Transverse colon (tissue), 4 donors: ENCODE measurements around the gene ZNF624.

Source experiments
- EP300 ChIP-seq: sonication (generic); formaldehyde crosslinking; IDR thresholded peaks from one replicate; pipeline ENCODE4 v1.6.1; 2017; ENCODE audit warnings: antibody characterized with exemption, low read depth
- POLR2A ChIP-seq: fragments of 450-650 bp; IDR thresholded peaks from one replicate; pipeline ENCODE4 v1.6.1; 2016; ENCODE audit warnings: antibody characterized with exemption, mild to moderate bottlenecking, moderate library complexity
- POLR2AphosphoS5 ChIP-seq, 3 donors: sonication (generic); formaldehyde crosslinking; IDR thresholded peaks; one replicate each; pipeline ENCODE4 v1.6.1; 2016; ENCODE audit warnings: antibody characterized with exemption in 3 of 3
- TF ChIP-seq, protein P1 (sequence below), 5 experiments: fragments of 200-600 bp in 3 of 5; fragments of 450-650 bp in 2 of 5; sonication (generic) in 3 of 5; IDR thresholded peaks; 1 replicate in 2 of 5; 2 replicates in 3 of 5; pipeline ENCODE4 v1.5.1; 2016 to 2017; ENCODE audit warnings: antibody characterized with exemption in 5 of 5, inconsistent platforms in 3 of 5, mild to moderate bottlenecking in 2 of 5, moderate library complexity in 1 of 5

DNA sequence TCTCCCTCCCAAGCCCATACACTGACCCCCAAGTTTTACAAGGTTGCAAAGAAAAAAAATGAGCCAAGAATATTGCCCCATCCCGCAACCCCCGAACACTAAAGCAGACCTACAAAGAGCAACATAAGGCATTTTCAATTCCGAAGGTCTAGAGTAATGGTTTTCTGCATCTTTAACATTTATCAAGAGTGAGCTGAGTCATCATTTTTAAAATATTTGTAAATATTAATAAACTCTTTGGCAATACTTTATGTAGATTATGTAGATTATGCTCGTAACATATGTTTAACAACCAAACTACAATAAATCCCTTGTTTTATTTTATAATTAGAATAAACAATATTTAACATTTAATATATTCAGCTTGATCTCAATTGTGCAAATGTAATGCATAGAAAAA lies 1.4 kb downstream of the ZNF624 start:
- TF ChIP-seq, protein P1, sequence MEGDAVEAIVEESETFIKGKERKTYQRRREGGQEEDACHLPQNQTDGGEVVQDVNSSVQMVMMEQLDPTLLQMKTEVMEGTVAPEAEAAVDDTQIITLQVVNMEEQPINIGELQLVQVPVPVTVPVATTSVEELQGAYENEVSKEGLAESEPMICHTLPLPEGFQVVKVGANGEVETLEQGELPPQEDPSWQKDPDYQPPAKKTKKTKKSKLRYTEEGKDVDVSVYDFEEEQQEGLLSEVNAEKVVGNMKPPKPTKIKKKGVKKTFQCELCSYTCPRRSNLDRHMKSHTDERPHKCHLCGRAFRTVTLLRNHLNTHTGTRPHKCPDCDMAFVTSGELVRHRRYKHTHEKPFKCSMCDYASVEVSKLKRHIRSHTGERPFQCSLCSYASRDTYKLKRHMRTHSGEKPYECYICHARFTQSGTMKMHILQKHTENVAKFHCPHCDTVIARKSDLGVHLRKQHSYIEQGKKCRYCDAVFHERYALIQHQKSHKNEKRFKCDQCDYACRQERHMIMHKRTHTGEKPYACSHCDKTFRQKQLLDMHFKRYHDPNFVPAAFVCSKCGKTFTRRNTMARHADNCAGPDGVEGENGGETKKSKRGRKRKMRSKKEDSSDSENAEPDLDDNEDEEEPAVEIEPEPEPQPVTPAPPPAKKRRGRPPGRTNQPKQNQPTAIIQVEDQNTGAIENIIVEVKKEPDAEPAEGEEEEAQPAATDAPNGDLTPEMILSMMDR (IDR thresholded peaks at IDR 0.05): no peak
- TF ChIP-seq POLR2A (no peak), POLR2AphosphoS5 (IDR thresholded peaks at IDR 0.05) (no peak), EP300 (no peak)
